ENCODE data around the gene SYNE2. TPM values are rescaled to one million over a fixed set of nuclear protein-coding genes. Genes with fewer than 3 reads are reported as not detected.

The SYNE2 gene
- total RNA-seq, 1 experiment from 2014 or later = 71.1 TPM

GRCh38 chr14:63922696-63923421 lies 70.1 kb downstream of the SYNE2 start:
- peaks cover 11% of the 10 kb centered on the region for H3K36me3 Mint-ChIP-seq
- no peaks in the 10 kb centered on the region for H3K27me3 Mint-ChIP-seq (ENCODE audit: low read depth)
- peaks cover 6% of the 10 kb centered on the region for H3K9me3 Mint-ChIP-seq
- ChIA-PET POLR2A (no interaction called here), CTCF (interaction anchor here (1.3 kb wide), 1 partner anchor 11 kb away, joined by 4 read pairs; no protein-coding TSS in a partner anchor)
- TF ChIP-seq PRRX2 (CRISPR knock-in tag; IDR thresholded peaks at IDR 0.05) (no peak), ELF4 (CRISPR knock-in tag; IDR thresholded peaks at IDR 0.05; ENCODE audit: low read depth) (no peak), ZNF281 (CRISPR knock-in tag; IDR thresholded peaks at IDR 0.05) (no peak), ZNF416 (CRISPR knock-in tag; IDR thresholded peaks at IDR 0.05) (no peak), MYBL2 (CRISPR knock-in tag; IDR thresholded peaks at IDR 0.05) (no peak), JAZF1 (CRISPR knock-in tag; IDR thresholded peaks at IDR 0.05) (no peak), ZMAT4 (CRISPR knock-in tag; IDR thresholded peaks at IDR 0.05) (no peak), ZSCAN18 (CRISPR knock-in tag; IDR thresholded peaks at IDR 0.05) (no peak), ZNF138 (CRISPR knock-in tag; conservative IDR thresholded peaks at IDR 0.05) (no peak), TEAD1 (CRISPR knock-in tag; IDR thresholded peaks at IDR 0.05) (no peak), NFE2L1 (CRISPR knock-in tag; IDR thresholded peaks at IDR 0.05) (no peak), NR1H2 (CRISPR knock-in tag; IDR thresholded peaks at IDR 0.05) (no peak), TEAD4 (CRISPR knock-in tag; IDR thresholded peaks at IDR 0.05) (no peak), AFF4 (CRISPR knock-in tag; IDR thresholded peaks at IDR 0.05; ENCODE audit: borderline replicate concordance) (no peak), SP1 (CRISPR knock-in tag; conservative IDR thresholded peaks at IDR 0.05) (no peak), ZNF532 (CRISPR knock-in tag; IDR thresholded peaks at IDR 0.05; ENCODE audit: borderline replicate concordance) (no peak)
- TF ChIP-seq, protein P1, sequence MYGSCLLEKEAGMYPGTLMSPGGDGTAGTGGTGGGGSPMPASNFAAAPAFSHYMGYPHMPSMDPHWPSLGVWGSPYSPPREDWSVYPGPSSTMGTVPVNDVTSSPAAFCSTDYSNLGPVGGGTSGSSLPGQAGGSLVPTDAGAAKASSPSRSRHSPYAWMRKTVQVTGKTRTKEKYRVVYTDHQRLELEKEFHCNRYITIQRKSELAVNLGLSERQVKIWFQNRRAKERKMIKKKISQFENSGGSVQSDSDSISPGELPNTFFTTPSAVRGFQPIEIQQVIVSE (CRISPR knock-in tag; IDR thresholded peaks at IDR 0.05; ENCODE audit: borderline replicate concordance) = no peak
- TF ChIP-seq, protein P2, sequence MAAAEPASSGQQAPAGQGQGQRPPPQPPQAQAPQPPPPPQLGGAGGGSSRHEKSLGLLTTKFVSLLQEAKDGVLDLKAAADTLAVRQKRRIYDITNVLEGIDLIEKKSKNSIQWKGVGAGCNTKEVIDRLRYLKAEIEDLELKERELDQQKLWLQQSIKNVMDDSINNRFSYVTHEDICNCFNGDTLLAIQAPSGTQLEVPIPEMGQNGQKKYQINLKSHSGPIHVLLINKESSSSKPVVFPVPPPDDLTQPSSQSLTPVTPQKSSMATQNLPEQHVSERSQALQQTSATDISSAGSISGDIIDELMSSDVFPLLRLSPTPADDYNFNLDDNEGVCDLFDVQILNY (CRISPR knock-in tag; IDR thresholded peaks at IDR 0.05) = no peak
- TF ChIP-seq, protein P3, sequence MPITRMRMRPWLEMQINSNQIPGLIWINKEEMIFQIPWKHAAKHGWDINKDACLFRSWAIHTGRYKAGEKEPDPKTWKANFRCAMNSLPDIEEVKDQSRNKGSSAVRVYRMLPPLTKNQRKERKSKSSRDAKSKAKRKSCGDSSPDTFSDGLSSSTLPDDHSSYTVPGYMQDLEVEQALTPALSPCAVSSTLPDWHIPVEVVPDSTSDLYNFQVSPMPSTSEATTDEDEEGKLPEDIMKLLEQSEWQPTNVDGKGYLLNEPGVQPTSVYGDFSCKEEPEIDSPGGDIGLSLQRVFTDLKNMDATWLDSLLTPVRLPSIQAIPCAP (CRISPR knock-in tag; IDR thresholded peaks at IDR 0.05) = no peak
- H3K27ac Mint-ChIP-seq = 0 out of 2 replicates have a peak overlapping the region, but pooled peaks have one; percentile 24
- ATAC-seq (no peak), DNase-seq (ENCODE audit: low spot score) (no peak)
- H3K4me1 Mint-ChIP-seq = peaks cover 12% of the 10 kb centered on the region
- H3K4me3 Mint-ChIP-seq = no peak overlapping the region
